Heart right ventricle (tissue), 16 donors: Measurements from ENCODE around the gene PRR20A. TPM values are rescaled to one million over a fixed set of nuclear protein-coding genes. Genes with fewer than 3 reads are reported as not detected.
"Not testable (repeated sequence)": the region's sequence is repeated elsewhere in the genome, so short reads cannot be mapped to it uniquely, and the experiment has no call there.

Source experiments
- ATAC-seq, 8 donors: fragments of 200-7000 bp; cut with Tn5 transposase; one replicate each; pipeline ENCODE4 v1.9.1; 2020; ENCODE audit warnings: mild to moderate bottlenecking in 8 of 8, moderate library complexity in 8 of 8, moderate number of reproducible peaks in 1 of 8
- DNase-seq, 2 donors: peaks; one replicate each; pipeline ENCODE4 v3.0.0-alpha.2; 2020
- H3K27ac ChIP-seq, 10 donors: fragments of 200-600 bp; sonication (generic) in 2 of 10; one replicate each; pipeline versions ENCODE4 v1.5.0 to v1.8.0; 2020 to 2022; ENCODE audit warnings: mild to moderate bottlenecking in 3 of 10
- H3K27me3 ChIP-seq, 7 donors: fragments of 200-600 bp; one replicate each; pipeline ENCODE4 v1.8.0; 2021 to 2022; ENCODE audit warnings: mild to moderate bottlenecking in 2 of 7
- H3K36me3 ChIP-seq, 9 donors: fragments of 200-600 bp; sonication (generic) in 1 of 9; one replicate each; pipeline versions ENCODE4 v1.5.0 to v1.8.0; 2020 to 2022; ENCODE audit warnings: mild to moderate bottlenecking in 2 of 9
- H3K4me1 ChIP-seq, 9 donors: fragments of 200-600 bp; sonication (generic) in 1 of 9; one replicate each; pipeline versions ENCODE4 v1.5.0 to v1.8.0; 2020 to 2022; ENCODE audit warnings: mild to moderate bottlenecking in 4 of 9
- H3K4me3 ChIP-seq, 10 donors: fragments of 200-600 bp; sonication (generic) in 2 of 10; one replicate each; pipeline versions ENCODE4 v1.5.0 to v1.8.0; 2020 to 2022; ENCODE audit warnings: mild to moderate bottlenecking in 7 of 10, moderate library complexity in 2 of 10
- H3K9me3 ChIP-seq, 11 donors: fragments of 200-600 bp in 10 of 11; sonication (generic) in 2 of 11; one replicate each; pipeline versions ENCODE4 v1.5.0 to v1.8.0; 2013 to 2022; ENCODE audit warnings: mild to moderate bottlenecking in 2 of 11, control low read depth in 1 of 11, moderate library complexity in 1 of 11
- WGBS, 2 donors: extraction: QIAGEN DNeasy Blood & Tissue Kit; methylation state at CpG; one replicate each; pipeline ENCODE4 v1.1.7; 2013; ENCODE audit warnings: inconsistent platforms in 1 of 2; 5-methylcytosine and 5-hydroxymethylcytosine counted together
- intact Hi-C, 10 donors: fragments of 100-400 bp; cut with DNase I; formaldehyde crosslinking; loops; one replicate each; pipeline versions ENCODE4 v1.11.1 to v1.14.2; 2022
- long read RNA-seq, 3 donors: library from polyadenylated mRNA; unstranded; transcript quantifications; one replicate each; pipeline ENCODE4 v2.0.0, GENCODE V29; 2020 to 2021
- polyA plus RNA-seq, 2 donors: library from polyadenylated mRNA; stranded (reverse); fragments of 200-250 nt; gene quantifications; one replicate each; pipeline ENCODE4 v1.2.3, GENCODE V29; 2013
- total RNA-seq, 10 donors: library from RNA; stranded (reverse); fragmentation: NEBNext Ultra II Directional in 3 of 10; extraction: Animal tissue kit (Norgen Biotek cat#: 25700) in 3 of 10; gene quantifications; one replicate each; pipeline versions ENCODE4 v1.2.1 to v1.2.4, GENCODE V29; 2021 to 2023
- TF ChIP-seq, protein P1 (sequence below), 9 donors: fragments of 200-600 bp; sonication (generic) in 2 of 9; IDR thresholded peaks; one replicate each; pipeline versions ENCODE4 v1.5.0 to v1.8.0; 2021 to 2022; ENCODE audit warnings: antibody characterized with exemption in 9 of 9, mild to moderate bottlenecking in 5 of 9, moderate library complexity in 1 of 9
- donor health status: Arrhythmogenic right ventricular cardiomyopathy.
- donor health status: ischemic (EF 13 %, LVEDD 7.1; RV severe dilation, severe dysfunction).
- donor health status: healthy with polysubstance abuse.
- donor health status: DM: no; HTN: yes; CAD: no.
- donor health status: DM: no; HTN: no; CAD: no.
- donor health status: ischemic (EF 25% LVEDD 6.9; RV normal size, moderate dysfunction).
- donor health status: ischemic (EF 25% LVEDD 5.7; RV mildly dilated, moderate dysfunction).
- donor health status: healthy.
- donor health status: DM: yes; HTN: yes; CAD: no.
- donor health status: Ischemic cardiomyopathy.
- donor health status: ischemic (EF 35%, LVEDD 5.7; RV mildly dilated, moderate dysfunction).
- donor health status: nonischemic (EF 11% LVEDD 7.7; RV severe dilation, severe dysfunction).
- donor health status: DM: yes; HTN: yes; CAD: no.
- donor health status: PGD.
- donor health status: ischemic (EF 29% LVEDD 5.4; RV normal size, mild dysfunction).
- donor health status: nonischemic (EF 23%, LVEDD 6.1; RV moderate dilation, normal function).

Gene PRR20A
- total RNA-seq (not detected), polyA plus RNA-seq (not detected)
- long read RNA-seq, donor 1, result 0 reads
- long read RNA-seq, donor 2, result 0 reads
- long read RNA-seq, donor 3, result 0 reads

DNA sequence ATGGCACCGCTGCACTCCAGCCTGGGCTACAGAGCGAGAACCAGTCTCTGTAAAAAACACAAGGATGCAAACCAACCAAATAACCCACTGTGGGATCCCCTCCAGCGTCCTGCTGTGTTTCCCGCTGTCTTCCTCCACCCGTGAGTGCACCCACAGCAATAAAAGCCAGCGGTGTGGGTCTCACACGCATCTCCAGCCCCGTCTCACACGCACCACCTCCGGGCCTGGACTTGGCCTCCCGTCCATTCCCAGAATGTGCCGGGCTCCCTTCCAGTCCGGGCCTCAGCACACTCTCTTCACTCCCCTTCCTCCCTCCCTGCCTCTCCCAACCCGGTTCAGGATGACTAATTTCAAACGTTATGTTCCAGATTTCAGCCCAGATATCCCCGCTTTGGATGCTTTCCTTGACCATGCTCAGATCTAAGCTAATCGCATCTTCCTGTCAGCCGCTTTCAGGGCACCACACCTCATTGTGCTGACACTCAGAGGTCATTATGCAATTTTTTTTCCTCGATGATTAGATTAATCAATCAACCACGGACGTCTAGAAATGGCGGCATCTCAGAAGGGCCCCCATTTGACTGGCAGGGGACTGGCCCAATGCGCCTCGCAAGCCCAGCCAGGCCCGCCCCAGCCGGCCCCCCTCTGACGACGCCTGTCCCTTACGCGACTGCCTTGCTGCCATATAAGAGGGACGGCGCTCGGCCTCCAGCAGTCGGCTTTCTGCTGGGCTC lies at the start of gene PRR20A:
TSS of gene PRR20A (plus strand) at position 684 of the 734 bp plus-strand sequence. CDS start 387 bp downstream, outside the sequence.
- H3K27ac ChIP-seq, DNase-seq, H3K27me3 ChIP-seq, H3K4me3 ChIP-seq, intact Hi-C loops, ATAC-seq, H3K36me3 ChIP-seq, H3K9me3 ChIP-seq, H3K4me1 ChIP-seq: not testable (repeated sequence)
- WGBS, 2 donors, result 90 to 91% methylated on average over 9 to 10 of the region's 34 CpGs

DNA sequence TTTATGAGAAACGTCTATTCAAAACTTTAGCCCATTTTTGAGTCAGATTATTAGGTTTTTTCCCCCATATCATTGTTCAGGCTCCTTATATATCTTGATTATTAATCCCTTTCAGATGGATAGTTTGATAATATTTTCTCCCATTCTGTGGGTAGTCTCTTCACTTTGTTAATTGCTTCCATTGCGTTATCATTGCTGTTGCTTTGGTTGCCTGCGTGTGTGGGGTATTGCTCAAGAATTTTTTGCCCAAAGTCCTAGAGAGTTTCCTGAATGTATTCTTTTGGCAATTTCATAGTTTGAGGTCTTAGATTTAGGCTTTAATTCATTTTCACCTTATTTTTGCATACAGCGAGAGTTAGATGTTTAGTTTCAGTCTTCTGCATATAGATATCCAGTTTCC lies 25.8 kb upstream of the PRR20A start:
- WGBS, 2 donors, result 89 to 95% methylated on average over 4 of the region's 4 CpGs
- ATAC-seq, result no peak

GRCh38 chr13:57123681-57124080 lies 17.0 kb upstream of the PRR20A start:
- WGBS, 2 donors, result 12 to 13% methylated on average over 1 of the region's 1 CpG
- Histone ChIP-seq H3K4me3 (no peak overlapping the region), H3K9me3 (no peaks in the 10 kb centered on the region), H3K4me1 (peaks cover 0 to 23% (median 5%) of the 10 kb centered on the region in 9 donors), H3K27me3 (no peaks in the 10 kb centered on the region), H3K27ac (peak overlapping the region in 9 of 10 donors; percentile 57 to 88 (median 68)), H3K36me3 (no peaks in the 10 kb centered on the region)
- intact Hi-C loops, result no loop called here
- peak in 1 of 2 donors; percentile 73 for DNase-seq
- peak; percentile 94 to 100 (median 99) for ATAC-seq
- TF ChIP-seq, protein P1, sequence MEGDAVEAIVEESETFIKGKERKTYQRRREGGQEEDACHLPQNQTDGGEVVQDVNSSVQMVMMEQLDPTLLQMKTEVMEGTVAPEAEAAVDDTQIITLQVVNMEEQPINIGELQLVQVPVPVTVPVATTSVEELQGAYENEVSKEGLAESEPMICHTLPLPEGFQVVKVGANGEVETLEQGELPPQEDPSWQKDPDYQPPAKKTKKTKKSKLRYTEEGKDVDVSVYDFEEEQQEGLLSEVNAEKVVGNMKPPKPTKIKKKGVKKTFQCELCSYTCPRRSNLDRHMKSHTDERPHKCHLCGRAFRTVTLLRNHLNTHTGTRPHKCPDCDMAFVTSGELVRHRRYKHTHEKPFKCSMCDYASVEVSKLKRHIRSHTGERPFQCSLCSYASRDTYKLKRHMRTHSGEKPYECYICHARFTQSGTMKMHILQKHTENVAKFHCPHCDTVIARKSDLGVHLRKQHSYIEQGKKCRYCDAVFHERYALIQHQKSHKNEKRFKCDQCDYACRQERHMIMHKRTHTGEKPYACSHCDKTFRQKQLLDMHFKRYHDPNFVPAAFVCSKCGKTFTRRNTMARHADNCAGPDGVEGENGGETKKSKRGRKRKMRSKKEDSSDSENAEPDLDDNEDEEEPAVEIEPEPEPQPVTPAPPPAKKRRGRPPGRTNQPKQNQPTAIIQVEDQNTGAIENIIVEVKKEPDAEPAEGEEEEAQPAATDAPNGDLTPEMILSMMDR (IDR thresholded peaks at IDR 0.05), result no peak

More for the DNA sequence above, 25.8 kb upstream of the PRR20A start:
- Histone ChIP-seq H3K27me3 (no peaks in the 10 kb centered on the region), H3K9me3 (peaks cover 0 to 38% (median 0%) of the 10 kb centered on the region in 11 donors), H3K4me1 (no peaks in the 10 kb centered on the region), H3K36me3 (no peaks in the 10 kb centered on the region), H3K27ac (no peak overlapping the region), H3K4me3 (no peak overlapping the region)
- DNase-seq, result no peak
- intact Hi-C loops, result no loop called here
- TF ChIP-seq, protein P1 (IDR thresholded peaks at IDR 0.05), result no peak

- no peak overlapping the region for H3K4me3 ChIP-seq
- intact Hi-C loops, result no loop called here
- H3K36me3 ChIP-seq, result no peaks in the 10 kb centered on the region
- H3K27me3 ChIP-seq, result no peaks in the 10 kb centered on the region
- H3K27ac ChIP-seq, result no peak overlapping the region
- no peak for DNase-seq
- TF ChIP-seq, protein P1 (IDR thresholded peaks at IDR 0.05), result no peak
- 76 to 77% methylated on average over 6 of the region's 6 CpGs for WGBS, 2 donors
- no peaks in the 10 kb centered on the region for H3K9me3 ChIP-seq
- ATAC-seq, result no peak
- peaks cover 0 to 7% (median 4%) of the 10 kb centered on the region in 9 donors for H3K4me1 ChIP-seq
These were observed 11.8 kb upstream of the PRR20A start for GRCh38 chr13:57128909-57129308.

GRCh38 chr13:57136093-57136492 lies 4.6 kb upstream of the PRR20A start:
- DNase-seq (no peak), ATAC-seq (no peak)
- intact Hi-C loops, result no loop called here
- no peak overlapping the region for H3K27ac ChIP-seq
- H3K4me3 ChIP-seq, result no peak overlapping the region
- 60 to 65% methylated on average over 2 of the region's 2 CpGs for WGBS, 2 donors
- TF ChIP-seq, protein P1 (IDR thresholded peaks at IDR 0.05), result no peak
- no peaks in the 10 kb centered on the region for H3K36me3 ChIP-seq
- no peaks in the 10 kb centered on the region for H3K27me3 ChIP-seq
- H3K9me3 ChIP-seq, result peaks cover 0 to 10% (median 0%) of the 10 kb centered on the region in 11 donors
- H3K4me1 ChIP-seq, result no peaks in the 10 kb centered on the region
